Endodermal cell (in vitro differentiated cells): Measurements from ENCODE around the gene C1D. TPM values are rescaled to one million over a fixed set of nuclear protein-coding genes. Genes with fewer than 3 reads are reported as not detected.

Source experiments
- DNase-seq: peaks from one replicate; pipeline ENCODE4 v3.0.0-alpha.2; 2017
- H3K27ac ChIP-seq: 2 replicates; pipeline ENCODE4 v1.5.1; 2013; ENCODE audit warnings: mild to moderate bottlenecking, low read depth, low read length, moderate library complexity
- H3K27me3 ChIP-seq: 2 replicates; pipeline ENCODE4 v1.6.1; 2013; ENCODE audit warnings: mild to moderate bottlenecking, low read length, moderate library complexity; ENCODE audit not compliant: insufficient read depth, control insufficient read depth, poor library complexity, severe bottlenecking
- H3K36me3 ChIP-seq: 2 replicates; pipeline ENCODE4 v1.7.0; 2013; ENCODE audit warnings: mild to moderate bottlenecking, low read length, moderate library complexity; ENCODE audit not compliant: control insufficient read depth, insufficient read depth
- H3K4me1 ChIP-seq: one replicate; pipeline ENCODE4 v1.7.0; 2013; ENCODE audit warnings: low read length; ENCODE audit not compliant: control insufficient read depth, insufficient read depth
- H3K4me3 ChIP-seq: 2 replicates; pipeline ENCODE4 v1.5.1; 2013; ENCODE audit warnings: mild to moderate bottlenecking, low read length, moderate library complexity
- H3K9ac ChIP-seq: 2 replicates; pipeline ENCODE4 v1.6.1; 2013; ENCODE audit warnings: mild to moderate bottlenecking, low read length, moderate library complexity; ENCODE audit not compliant: poor library complexity, severe bottlenecking; ENCODE audit errors: extremely low read depth
- H3K9me3 ChIP-seq: 2 replicates; pipeline ENCODE4 v1.6.1; 2013; ENCODE audit warnings: mild to moderate bottlenecking, low read length, moderate library complexity; ENCODE audit not compliant: control insufficient read depth
- H3K27ac Mint-ChIP-seq: 2 replicates; pipeline ENCODE4 v1.8.0; 2020; ENCODE audit warnings: mixed read lengths
- H3K27me3 Mint-ChIP-seq: 2 replicates; pipeline ENCODE4 v1.8.0; 2021; ENCODE audit warnings: mild to moderate bottlenecking, mixed read lengths; ENCODE audit not compliant: insufficient read depth
- H3K36me3 Mint-ChIP-seq: 2 replicates; pipeline ENCODE4 v1.8.0; 2020; ENCODE audit warnings: low read depth, mixed read lengths
- H3K4me1 Mint-ChIP-seq: 2 replicates; pipeline ENCODE4 v1.8.0; 2020; ENCODE audit warnings: mixed read lengths
- H3K4me3 Mint-ChIP-seq: 2 replicates; pipeline ENCODE4 v1.8.0; 2020; ENCODE audit warnings: mild to moderate bottlenecking, moderate library complexity, mixed read lengths
- H3K9me3 Mint-ChIP-seq: 2 replicates; pipeline ENCODE4 v1.8.0; 2020; ENCODE audit warnings: mild to moderate bottlenecking, mixed read lengths
- WGBS, 2 experiments: methylation state at CpG; one replicate each; pipeline versions ENCODE4 v1.1.5 to v1.1.7; 2013; ENCODE audit warnings: missing lambda C conversion rate in 2 of 2, mixed read lengths in 1 of 2; ENCODE audit not compliant: insufficient coverage in 1 of 2, insufficient read length in 1 of 2; 5-methylcytosine and 5-hydroxymethylcytosine counted together
- total RNA-seq, 2 donors: library from RNA; stranded (reverse); fragmentation: NEBNext Ultra II Directional in 1 of 2; extraction: Animal tissue kit (Norgen Biotek cat#: 25700) in 1 of 2; gene quantifications; 2 replicates in 1 of 2; 3 replicates in 1 of 2; pipeline ENCODE4 v1.2.1, GENCODE V29; 2021
- TF ChIP-seq, protein P1 (sequence below): fragments of 200-600 bp; sonication (generic); conservative IDR thresholded peaks from 2 replicates; pipeline ENCODE4 v1.5.0; 2021; ENCODE audit warnings: antibody characterized with exemption, mild to moderate bottlenecking

Gene C1D
- total RNA-seq, 2 donors from 2014 or later, result 20.7 to 25.4 TPM

DNA sequence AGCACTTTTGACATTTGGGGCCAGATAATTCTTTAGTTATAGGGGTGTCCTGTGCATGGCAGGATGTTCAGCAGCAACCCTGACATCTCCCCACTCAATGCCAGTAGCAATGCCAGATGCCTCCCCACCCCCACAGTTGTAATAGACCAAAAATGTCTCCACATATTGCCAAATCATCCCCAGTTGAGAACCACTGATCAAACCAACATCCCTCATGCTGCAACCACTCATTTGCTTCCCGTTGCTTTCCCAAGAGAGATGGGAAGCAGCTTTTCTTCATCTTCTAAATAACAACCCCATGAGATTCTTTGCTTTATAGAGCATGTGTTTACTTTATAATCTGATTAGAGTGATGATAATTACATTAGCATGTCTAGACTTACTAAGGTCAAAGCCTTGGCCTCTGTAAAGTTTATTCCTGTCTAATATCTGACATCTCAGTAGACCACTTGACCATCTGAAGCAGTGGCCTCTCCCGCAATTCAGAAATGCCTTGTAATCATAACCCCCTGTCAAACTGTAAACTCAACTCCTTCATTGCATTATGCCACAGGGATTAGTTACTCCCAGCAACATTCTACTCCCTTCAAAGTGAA lies 28.7 kb upstream of the C1D start:
- no peaks in the 10 kb centered on the region for H3K4me1 Mint-ChIP-seq
- 76 to 91% methylated on average over 1 to 2 of the region's 2 CpGs for WGBS, 2 experiments

DNA sequence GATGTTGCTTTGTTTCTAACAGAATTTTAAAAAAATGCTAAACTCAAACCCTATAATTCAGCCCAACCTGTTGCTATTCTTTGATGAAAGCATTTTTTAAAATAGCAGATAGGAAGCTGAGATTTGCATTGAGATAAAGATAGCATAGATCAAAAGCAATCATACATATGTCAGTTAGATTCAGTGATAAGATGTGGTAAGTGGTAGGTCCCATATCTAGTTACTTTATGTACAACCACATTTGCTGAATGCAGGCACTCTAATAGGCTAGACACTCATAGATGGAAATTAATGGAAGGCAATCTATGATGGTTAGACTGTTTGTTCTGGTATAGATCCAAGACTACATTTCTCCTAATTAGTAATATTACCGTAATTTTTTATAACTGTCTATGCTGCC lies 27.2 kb upstream of the C1D start:
- no peak overlapping the region for H3K4me3 ChIP-seq
- H3K9me3 Mint-ChIP-seq, result no peaks in the 10 kb centered on the region
- no peaks in the 10 kb centered on the region for H3K4me1 Mint-ChIP-seq
- no peak overlapping the region for H3K9ac ChIP-seq
- DNase-seq, result no peak
- H3K27me3 Mint-ChIP-seq, result peaks cover 27% of the 10 kb centered on the region
- TF ChIP-seq, protein P1, sequence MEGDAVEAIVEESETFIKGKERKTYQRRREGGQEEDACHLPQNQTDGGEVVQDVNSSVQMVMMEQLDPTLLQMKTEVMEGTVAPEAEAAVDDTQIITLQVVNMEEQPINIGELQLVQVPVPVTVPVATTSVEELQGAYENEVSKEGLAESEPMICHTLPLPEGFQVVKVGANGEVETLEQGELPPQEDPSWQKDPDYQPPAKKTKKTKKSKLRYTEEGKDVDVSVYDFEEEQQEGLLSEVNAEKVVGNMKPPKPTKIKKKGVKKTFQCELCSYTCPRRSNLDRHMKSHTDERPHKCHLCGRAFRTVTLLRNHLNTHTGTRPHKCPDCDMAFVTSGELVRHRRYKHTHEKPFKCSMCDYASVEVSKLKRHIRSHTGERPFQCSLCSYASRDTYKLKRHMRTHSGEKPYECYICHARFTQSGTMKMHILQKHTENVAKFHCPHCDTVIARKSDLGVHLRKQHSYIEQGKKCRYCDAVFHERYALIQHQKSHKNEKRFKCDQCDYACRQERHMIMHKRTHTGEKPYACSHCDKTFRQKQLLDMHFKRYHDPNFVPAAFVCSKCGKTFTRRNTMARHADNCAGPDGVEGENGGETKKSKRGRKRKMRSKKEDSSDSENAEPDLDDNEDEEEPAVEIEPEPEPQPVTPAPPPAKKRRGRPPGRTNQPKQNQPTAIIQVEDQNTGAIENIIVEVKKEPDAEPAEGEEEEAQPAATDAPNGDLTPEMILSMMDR, result no peak
- H3K4me1 ChIP-seq, result no peaks in the 10 kb centered on the region
- H3K36me3 Mint-ChIP-seq, result no peaks in the 10 kb centered on the region
- whole genome bisulfite sequencing, 2 experiments, result 100% methylated on average over 1 of the region's 1 CpG; no CpG with 5 or more reads in 1 of the 2 experiments
- H3K9me3 ChIP-seq, result no peaks in the 10 kb centered on the region
- H3K27me3 ChIP-seq, result no peaks in the 10 kb centered on the region
- no peak overlapping the region for H3K27ac ChIP-seq
- H3K4me3 Mint-ChIP-seq, result no peak overlapping the region
- no peaks in the 10 kb centered on the region for H3K36me3 ChIP-seq
- H3K27ac Mint-ChIP-seq, result no peak overlapping the region

More for the DNA sequence above, 28.7 kb upstream of the C1D start:
- no peaks in the 10 kb centered on the region for H3K9me3 Mint-ChIP-seq
- TF ChIP-seq, protein P1, result no peak
- no peaks in the 10 kb centered on the region for H3K36me3 Mint-ChIP-seq
- peaks cover 26% of the 10 kb centered on the region for H3K27me3 Mint-ChIP-seq
- H3K9ac ChIP-seq, result no peak overlapping the region
- no peaks in the 10 kb centered on the region for H3K4me1 ChIP-seq
- H3K27ac ChIP-seq, result no peak overlapping the region
- no peaks in the 10 kb centered on the region for H3K27me3 ChIP-seq
- no peak overlapping the region for H3K4me3 ChIP-seq
- H3K36me3 ChIP-seq, result no peaks in the 10 kb centered on the region
- no peaks in the 10 kb centered on the region for H3K9me3 ChIP-seq
- DNase-seq, result no peak
- no peak overlapping the region for H3K27ac Mint-ChIP-seq
- H3K4me3 Mint-ChIP-seq, result no peak overlapping the region

DNA sequence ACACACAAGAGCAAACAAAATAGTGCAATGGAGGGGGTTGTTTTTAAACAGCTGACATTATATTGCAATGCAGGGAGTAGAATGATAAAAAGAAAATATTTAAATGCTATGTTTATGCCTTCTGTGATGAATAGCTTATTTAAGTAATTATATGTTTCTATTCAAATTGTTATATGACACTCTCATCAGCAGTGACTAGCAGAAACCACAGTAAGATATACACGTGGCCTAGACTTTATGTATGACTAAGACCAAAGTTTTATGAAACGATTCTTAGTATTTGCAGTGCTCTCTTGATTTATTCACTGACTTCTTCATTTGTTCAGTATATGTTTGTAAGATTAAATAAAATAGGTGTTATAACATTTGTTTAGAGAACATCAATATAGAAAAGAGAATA lies 26.1 kb upstream of the C1D start:
- no peak overlapping the region for H3K9ac ChIP-seq
- H3K27me3 Mint-ChIP-seq, result peaks cover 17% of the 10 kb centered on the region
- H3K27ac Mint-ChIP-seq, result no peak overlapping the region
- peaks cover 6% of the 10 kb centered on the region for H3K27me3 ChIP-seq
- no peak for DNase-seq
- no peaks in the 10 kb centered on the region for H3K4me1 ChIP-seq
- H3K4me3 Mint-ChIP-seq, result no peak overlapping the region
- H3K4me1 Mint-ChIP-seq, result no peaks in the 10 kb centered on the region
- no peaks in the 10 kb centered on the region for H3K36me3 Mint-ChIP-seq
- WGBS, 2 experiments, result 82 to 100% methylated on average over 1 to 2 of the region's 2 CpGs
- H3K36me3 ChIP-seq, result no peaks in the 10 kb centered on the region
- H3K27ac ChIP-seq, result no peak overlapping the region
- TF ChIP-seq, protein P1, result no peak
- H3K9me3 Mint-ChIP-seq, result no peaks in the 10 kb centered on the region
- H3K9me3 ChIP-seq, result no peaks in the 10 kb centered on the region
- no peak overlapping the region for H3K4me3 ChIP-seq
